ENCODE data around the gene HIVEP2. TPM values are rescaled to one million over a fixed set of nuclear protein-coding genes. Genes with fewer than 3 reads are reported as not detected.

HIVEP2 gene
- total and polyA plus RNA-seq, 12 donors: 5.4 to 27.6 (median 16.4) TPM

DNA sequence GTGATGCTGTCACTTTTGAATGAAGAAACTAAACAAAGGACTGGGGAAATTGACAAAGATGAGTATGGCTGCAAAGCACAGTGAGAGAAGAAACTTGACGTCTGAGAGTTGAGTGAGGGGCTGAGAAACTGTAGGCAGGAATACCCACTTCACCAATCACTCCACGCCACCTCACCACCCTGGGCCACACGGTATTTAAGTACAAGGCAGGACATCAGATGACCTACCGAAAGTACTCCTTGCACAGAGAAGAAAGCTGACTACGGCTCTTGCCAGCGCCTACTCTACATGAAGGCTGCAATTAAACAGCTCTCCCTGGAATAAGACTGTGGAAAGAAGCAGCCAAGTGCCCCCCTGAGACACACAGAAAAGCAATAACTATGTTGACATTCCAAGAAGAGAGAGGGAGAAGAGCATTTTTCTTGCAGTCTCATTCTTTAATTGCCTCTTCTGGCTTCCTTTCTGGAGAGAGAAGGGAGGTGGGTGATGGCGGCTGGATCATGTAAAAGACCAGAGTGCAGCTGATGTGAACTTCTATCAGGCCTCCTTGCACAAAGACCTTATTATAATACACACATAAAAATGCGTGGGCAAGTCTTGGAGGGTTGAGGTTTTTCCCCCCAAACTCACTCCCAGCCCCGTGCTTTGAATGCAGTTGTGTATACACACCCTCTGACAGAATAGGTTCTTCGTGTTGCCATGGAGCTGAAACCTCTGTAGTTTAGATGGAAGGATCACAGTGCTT, 44.6 kb downstream of the HIVEP2 start:
- Histone ChIP-seq H3K9me3 (replicated peaks in 1 of 3) (no peaks in the 10 kb centered on the region), H3K27ac (no peak overlapping the region), H3K4me1 (replicated peaks in 1 of 2) (peaks cover 0 to 14% of the 10 kb centered on the region in 2 donors), H3K4me3 (no peak overlapping the region), H3K36me3 (replicated peaks in 1 of 2) (no peaks in the 10 kb centered on the region), H3K27me3 (no peaks in the 10 kb centered on the region)
- no peak for DNase-seq
- no peak for TF ChIP-seq POLR2A (IDR thresholded peaks at IDR 0.05)
- TF ChIP-seq, protein P1, sequence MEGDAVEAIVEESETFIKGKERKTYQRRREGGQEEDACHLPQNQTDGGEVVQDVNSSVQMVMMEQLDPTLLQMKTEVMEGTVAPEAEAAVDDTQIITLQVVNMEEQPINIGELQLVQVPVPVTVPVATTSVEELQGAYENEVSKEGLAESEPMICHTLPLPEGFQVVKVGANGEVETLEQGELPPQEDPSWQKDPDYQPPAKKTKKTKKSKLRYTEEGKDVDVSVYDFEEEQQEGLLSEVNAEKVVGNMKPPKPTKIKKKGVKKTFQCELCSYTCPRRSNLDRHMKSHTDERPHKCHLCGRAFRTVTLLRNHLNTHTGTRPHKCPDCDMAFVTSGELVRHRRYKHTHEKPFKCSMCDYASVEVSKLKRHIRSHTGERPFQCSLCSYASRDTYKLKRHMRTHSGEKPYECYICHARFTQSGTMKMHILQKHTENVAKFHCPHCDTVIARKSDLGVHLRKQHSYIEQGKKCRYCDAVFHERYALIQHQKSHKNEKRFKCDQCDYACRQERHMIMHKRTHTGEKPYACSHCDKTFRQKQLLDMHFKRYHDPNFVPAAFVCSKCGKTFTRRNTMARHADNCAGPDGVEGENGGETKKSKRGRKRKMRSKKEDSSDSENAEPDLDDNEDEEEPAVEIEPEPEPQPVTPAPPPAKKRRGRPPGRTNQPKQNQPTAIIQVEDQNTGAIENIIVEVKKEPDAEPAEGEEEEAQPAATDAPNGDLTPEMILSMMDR (IDR thresholded peaks at IDR 0.05): no peak
- WGBS, 4 donors: 80 to 85% (median 84%) methylated on average over 10 of the region's 10 CpGs
- intact Hi-C loops (cut with DNase I): no loop called here

DNA sequence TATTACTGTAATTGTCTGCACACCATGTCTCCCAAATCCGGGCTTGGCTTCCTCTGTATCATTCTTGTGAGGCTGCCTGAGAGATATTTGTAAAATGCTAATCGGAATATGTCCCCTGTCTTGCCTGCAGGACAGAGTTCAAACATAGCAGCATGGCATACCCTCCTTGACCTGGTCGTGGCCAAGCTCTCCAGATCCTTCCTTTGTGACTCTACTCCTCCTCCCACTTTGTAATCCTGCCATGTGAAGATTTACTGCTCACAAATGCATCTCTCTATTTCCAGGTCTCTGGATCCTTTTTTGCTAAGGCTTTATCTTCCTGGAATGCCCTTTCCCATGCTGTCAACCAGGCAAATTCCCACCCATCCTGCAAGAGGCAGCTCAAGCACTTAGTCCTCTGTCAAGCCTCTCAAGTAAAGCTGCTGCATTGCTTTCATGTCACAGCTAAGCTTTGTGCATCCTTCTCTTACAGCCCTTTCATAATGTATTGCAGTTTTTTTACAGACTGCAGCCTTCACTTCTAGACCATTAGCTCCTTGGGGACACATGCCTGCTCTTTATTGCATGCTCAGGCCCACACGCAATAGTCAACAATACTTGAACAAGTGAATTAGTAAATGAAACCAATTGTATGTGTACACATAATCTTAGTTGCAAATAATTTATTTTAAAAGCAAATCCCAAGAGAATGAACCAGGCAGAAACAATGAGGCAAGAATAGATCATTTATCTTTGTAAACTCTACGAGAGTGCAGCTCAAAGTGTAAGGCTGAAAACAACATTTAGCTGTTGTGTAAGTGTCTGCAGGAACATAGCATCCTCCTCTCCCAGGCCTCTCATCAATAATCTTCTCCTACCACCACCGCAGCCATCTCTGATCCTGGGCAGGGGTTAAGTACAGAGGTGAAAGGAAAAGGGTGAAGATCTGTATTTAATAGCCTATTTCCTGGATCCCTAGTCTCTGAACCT, 45.8 kb downstream of the HIVEP2 start:
- Histone ChIP-seq H3K27me3 (no peaks in the 10 kb centered on the region), H3K9me3 (replicated peaks in 1 of 3) (no peaks in the 10 kb centered on the region), H3K4me3 (no peak overlapping the region), H3K36me3 (replicated peaks in 1 of 2) (no peaks in the 10 kb centered on the region), H3K27ac (no peak overlapping the region), H3K4me1 (replicated peaks in 1 of 2) (peaks cover 0 to 14% of the 10 kb centered on the region in 2 donors)
- intact Hi-C loops (cut with DNase I): no loop called here
- no peak for DNase-seq
- TF ChIP-seq, protein P1 (IDR thresholded peaks at IDR 0.05): no peak
- TF ChIP-seq POLR2A (IDR thresholded peaks at IDR 0.05): no peak
- WGBS, 4 donors: 74 to 82% (median 79%) methylated on average over 6 of the region's 6 CpGs

DNA sequence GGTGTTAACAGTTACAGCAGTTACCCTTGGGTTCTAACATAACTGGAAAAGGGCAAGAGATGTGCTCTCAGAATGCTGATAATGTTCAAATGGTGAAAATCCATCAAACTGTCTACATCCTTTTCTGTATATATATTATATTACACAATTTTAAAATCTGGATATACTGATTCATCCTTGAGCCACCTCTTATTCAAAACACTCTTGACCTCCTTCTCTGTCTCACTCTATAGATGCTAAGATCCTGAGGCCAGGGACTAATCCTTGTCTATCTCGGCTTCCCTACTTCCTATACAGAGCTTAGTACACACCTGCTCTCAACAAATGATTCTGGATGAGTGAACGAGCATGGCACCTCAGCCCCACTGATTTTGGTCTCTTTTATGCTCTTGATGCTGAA, 47.3 kb downstream of the HIVEP2 start:
- H3K9me3 ChIP-seq (replicated peaks in 1 of 3): no peaks in the 10 kb centered on the region
- WGBS, 4 donors: 92 to 97% (median 96%) methylated on average over 2 of the region's 2 CpGs
- no peak overlapping the region for H3K4me3 ChIP-seq
- intact Hi-C loops (cut with DNase I): no loop called here
- peaks cover 0 to 6% of the 10 kb centered on the region in 2 donors for H3K4me1 ChIP-seq (replicated peaks in 1 of 2)
- no peaks in the 10 kb centered on the region for H3K36me3 ChIP-seq (replicated peaks in 1 of 2)
- no peaks in the 10 kb centered on the region for H3K27me3 ChIP-seq
- no peak for DNase-seq
- no peak overlapping the region for H3K27ac ChIP-seq
- TF ChIP-seq, protein P1 (IDR thresholded peaks at IDR 0.05): no peak
- TF ChIP-seq POLR2A (IDR thresholded peaks at IDR 0.05): no peak

DNA sequence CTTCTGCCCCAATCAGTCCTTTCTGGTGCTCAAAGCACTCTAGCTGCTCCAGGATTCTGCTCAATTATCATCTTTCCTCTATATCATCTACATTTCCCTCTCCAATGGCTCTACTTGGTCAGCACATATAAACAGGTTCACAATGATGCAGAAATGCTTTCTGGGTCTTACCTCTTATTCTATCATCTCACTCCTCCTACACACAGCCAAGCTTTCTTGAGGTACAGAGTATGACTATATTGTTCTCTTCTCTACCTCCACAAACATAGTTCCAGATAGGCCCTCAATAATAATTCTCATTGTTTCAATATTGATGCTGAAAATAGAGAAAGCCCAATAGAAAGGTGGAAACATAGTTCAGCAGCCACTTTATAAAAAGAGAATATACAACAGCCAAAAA, 48.2 kb downstream of the HIVEP2 start:
- intact Hi-C loops (cut with DNase I): no loop called here
- H3K9me3 ChIP-seq (replicated peaks in 1 of 3): no peaks in the 10 kb centered on the region
- no peak for DNase-seq
- peaks cover 0 to 4% of the 10 kb centered on the region in 2 donors for H3K4me1 ChIP-seq (replicated peaks in 1 of 2)
- no peak overlapping the region for H3K27ac ChIP-seq
- TF ChIP-seq, protein P1 (IDR thresholded peaks at IDR 0.05): no peak
- TF ChIP-seq POLR2A (IDR thresholded peaks at IDR 0.05): no peak
- no peak overlapping the region for H3K4me3 ChIP-seq
- no peaks in the 10 kb centered on the region for H3K27me3 ChIP-seq
- H3K36me3 ChIP-seq (replicated peaks in 1 of 2): no peaks in the 10 kb centered on the region
